Measurements from ENCODE around the gene GPR52. TPM values are rescaled to one million over a fixed set of nuclear protein-coding genes. Genes with fewer than 3 reads are reported as not detected.

Gene GPR52
- total RNA-seq, 2 experiments from 2014 or later, result 2.2 to 4.3 TPM

GRCh38 chr1:174497478-174497877 is 49.7 kb downstream of the GPR52 start:
- H3K4me3 Mint-ChIP-seq, result no peak overlapping the region
- DNase-seq, result no peak
- no peak for ATAC-seq
- no peaks in the 10 kb centered on the region for H3K4me1 Mint-ChIP-seq
- no peaks in the 10 kb centered on the region for H3K9me3 Mint-ChIP-seq (ENCODE audit: low read depth)
- H3K27ac Mint-ChIP-seq, result no peak overlapping the region
- H3K27me3 Mint-ChIP-seq, result no peaks in the 10 kb centered on the region
- H3K36me3 Mint-ChIP-seq, result peaks cover 3% of the 10 kb centered on the region
- CTCF ChIA-PET, result no interaction called here
